Dermis microvascular lymphatic vessel endothelial cell (primary cell): Measurements from ENCODE around the gene NOC2L. TPM values are rescaled to one million over a fixed set of nuclear protein-coding genes. Genes with fewer than 3 reads are reported as not detected.
A peak's percentile ranks its signal among the peaks of the same experiment; 100 is the strongest.
"Not testable (repeated sequence)": the region's sequence is repeated elsewhere in the genome, so short reads cannot be mapped to it uniquely, and the experiment has no call there.

Experiments
- DNase-seq, 2 donors: peaks; one replicate each; pipeline versions ENCODE4 v3.0.0 to v3.0.0-alpha.2; 2010; ENCODE audit warnings: low read depth in 2 of 2
- total RNA-seq: library from RNA; depleted of rRNA; stranded (reverse); fragments of >200 nt; gene quantifications from 2 replicates; pipeline ENCODE4 v1.2.1, GENCODE V29; 2014

Gene NOC2L
- total RNA-seq, 1 donor from 2014 or later: 67.9 TPM

DNA sequence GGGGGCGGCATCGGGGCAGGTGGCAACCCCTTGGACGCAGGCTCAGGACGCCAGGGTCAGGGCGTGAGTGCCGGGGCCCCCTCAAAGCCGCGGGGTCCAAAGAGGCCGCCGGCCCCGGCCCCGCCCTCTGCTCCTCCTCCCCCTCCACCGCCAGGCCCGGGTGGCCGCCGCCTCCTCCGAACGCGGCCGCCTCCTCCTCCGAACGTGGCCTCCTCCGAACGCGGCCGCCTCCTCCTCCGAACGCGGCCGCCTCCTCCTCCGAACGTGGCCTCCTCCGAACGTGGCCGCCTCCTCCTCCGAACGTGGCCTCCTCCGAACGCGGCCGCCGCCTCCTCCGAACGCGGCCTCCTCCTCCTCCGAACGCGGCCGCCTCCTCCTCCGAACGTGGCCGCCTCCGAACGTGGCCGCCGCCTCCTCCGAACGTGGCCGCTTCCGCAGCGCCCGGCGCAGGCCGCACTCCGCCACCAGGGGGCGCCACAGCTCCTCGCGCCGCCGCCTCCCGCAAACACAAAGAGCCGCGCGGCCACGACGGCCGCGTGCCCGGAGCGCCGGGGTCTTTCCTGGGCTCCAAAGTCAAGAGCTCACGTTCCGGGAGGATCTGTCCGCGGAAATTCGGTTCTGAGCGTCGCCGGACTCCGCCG lies 54.6 kb downstream of the NOC2L start:
- DNase-seq: peak in 1 of 2 donors; percentile 59

DNA sequence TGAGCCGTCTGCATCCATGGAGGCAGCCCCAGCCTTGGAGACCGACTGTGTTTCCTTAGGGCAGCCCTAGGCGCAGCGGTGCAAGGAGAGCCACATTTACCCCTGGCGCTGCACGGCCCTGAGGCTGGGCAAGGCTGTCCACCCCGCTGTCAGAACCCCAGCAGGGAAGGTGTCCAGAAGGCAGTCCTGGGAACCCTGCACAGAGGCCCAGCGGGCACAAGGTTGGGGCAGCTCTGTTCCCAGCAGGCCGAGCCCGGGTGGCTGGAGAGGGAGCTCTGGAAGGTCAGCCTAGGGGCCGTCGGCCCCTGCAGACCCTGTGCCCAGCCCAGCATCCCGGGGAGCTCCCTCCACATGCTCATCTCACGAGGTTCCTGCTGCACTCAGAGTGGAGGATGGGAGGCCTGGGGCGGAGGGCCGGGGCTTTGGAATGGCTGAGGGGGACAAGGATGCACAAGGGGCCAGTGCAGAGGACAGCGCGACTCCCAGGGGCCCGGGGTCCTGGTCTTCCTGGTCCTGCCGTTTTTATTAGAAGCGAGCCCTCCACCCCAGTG lies 55.3 kb downstream of the NOC2L start:
- DNase-seq: no peak

DNA sequence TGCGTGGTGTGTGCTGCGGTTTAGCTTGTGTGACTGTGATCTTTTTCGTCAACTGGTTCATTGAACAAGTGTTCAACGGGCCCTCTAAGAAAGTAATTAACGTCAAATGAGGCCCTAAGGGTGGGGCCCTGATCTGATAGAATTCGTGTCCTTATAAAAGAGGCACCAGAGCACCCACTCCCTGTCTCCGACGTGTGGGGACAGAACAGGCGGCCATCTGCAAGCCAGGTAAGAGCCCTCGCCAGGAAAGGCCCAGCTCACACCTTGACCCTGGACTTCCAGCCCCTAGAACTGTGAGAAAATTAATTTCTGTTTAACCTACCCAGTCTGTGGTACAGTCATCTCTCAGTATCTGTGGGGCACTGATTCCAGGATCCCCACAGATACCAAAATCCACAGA lies 55.8 kb downstream of the NOC2L start:
- no peak for DNase-seq

DNA sequence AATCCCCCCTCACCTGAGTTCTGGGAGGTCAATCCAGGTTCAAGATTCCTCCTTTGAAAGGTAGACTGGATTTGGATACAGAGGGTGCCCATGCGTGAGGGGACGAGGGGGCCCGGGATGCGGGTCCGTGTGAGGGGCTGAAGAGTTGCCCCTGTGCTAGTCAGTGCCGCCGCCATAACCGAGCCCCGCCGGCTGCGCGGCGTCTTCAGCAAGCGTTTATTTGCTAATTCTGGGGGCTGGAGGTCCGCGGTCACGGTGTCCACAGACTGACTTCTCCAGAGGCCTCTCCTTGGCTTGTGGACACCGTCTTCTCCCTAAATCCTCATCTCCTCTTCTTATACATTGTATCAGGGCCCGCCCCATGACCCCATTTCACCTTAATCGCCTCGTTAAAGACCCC lies 56.3 kb downstream of the NOC2L start:
- DNase-seq: no peak

DNA sequence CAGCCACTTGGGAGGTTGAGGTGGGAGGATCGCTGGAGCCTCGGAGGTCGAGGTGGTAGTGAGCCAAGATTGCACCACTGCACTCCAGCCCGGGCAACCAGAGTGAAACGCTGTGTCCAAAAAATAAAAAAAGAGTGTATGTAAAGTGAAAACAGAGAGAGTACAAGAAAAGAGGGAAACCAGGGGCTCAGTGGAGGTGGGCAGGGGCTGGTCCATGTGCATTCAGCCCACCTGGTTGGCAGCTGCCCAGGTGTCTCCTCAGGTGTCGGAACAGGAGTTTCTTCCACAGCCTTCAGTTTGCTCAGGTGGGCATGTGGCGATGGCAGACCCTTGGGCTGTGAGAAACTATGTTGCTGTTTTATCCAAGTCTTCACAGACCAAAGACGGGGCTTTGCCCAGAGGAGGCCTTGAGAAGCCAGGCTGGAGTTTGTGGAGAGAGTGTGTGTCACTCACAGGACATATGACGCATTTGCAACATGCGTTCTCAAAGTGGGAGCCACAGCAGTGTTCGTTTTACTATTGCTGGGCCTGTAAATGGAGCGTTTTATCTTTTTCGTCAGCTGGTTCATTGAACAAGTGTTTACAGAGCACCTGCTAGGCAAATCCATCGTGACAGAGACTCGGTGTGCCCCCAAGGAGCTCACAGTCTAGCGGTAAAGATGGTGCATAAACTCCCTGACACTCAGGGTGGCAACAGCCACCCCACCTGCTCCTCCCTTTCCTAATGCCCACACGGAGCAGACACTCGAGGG lies 57.8 kb downstream of the NOC2L start:
- DNase-seq: no peak

DNA sequence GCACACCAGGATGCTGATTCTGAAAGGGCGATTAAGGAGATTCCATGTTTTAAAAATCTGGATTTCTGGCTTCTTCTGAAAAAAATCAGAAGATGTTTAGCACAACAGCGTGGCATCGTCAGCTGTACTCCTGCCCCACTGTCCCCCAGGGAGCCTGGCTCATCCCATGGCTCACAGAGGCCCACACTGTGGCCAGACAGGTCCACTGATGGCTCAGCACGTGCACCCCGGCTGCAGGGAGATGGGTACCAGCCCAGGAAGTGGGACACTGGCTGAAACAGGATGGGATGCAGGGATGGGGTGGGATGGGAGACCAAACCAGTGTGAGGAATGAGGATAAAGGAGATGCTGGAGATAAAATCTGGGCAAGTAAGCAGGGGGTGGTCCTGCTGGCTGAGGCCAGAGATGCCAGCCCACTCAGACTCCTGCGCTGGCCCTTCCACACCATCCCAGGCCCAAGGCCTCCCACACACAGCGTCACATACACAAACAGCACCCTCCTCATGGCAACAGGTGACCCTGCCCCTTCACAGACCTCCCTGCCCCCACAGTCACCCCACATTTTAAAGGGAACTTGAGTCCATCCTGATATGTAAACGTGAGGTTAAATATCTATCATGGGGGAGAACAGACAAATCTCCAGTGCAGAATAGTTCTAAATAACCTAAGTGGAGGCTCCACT lies 59.3 kb downstream of the NOC2L start:
- DNase-seq: no peak

DNA sequence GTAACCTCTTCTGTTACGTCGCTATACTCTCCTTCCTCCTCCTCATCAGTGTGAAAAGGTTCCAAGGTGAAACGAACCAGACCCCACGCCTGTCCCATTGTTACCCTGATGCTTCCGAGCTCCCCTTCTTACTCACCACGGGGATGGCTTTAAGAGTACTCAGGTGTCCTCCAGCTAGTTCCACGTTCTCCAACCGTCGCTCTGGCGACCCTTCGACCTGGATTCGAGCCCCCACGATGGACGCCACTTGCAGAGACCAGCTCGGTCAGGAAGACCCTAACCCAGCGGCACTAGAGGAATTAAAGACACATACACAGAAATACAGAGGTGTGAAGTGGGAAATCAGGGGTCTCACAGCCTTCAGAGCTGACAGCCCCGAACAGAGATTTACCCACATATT lies 61.1 kb downstream of the NOC2L start:
- DNase-seq: not testable (repeated sequence)

DNA sequence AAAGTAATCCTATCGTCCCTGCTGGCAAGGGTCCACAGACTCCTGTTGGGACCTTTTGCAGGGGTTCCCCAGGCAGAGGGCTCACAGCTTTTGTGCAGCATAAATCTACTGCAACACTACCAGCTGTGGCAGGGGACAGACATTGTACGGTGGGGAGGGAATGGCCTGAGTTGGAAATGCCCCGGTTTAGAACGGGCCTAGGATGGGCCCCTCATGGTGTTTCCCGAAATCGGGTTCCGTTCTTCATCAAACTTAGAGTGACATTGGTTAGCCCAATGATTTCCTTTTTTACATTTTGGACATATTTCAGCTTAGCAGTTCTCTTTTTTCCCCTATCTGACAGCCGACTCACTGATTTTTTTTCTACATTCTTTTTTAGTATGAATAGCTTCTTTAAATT lies 61.8 kb downstream of the NOC2L start:
- DNase-seq: no peak

Other genes starting within 250 kb of the NOC2L start
- gene SAMD11, start 35.3 kb downstream of the NOC2L start, total RNA-seq: under 0.01 and 0.13 TPM in 2 replicates
- gene KLHL17, start 1.3 kb upstream of the NOC2L start, total RNA-seq: 2.6 and 5.2 TPM in 2 replicates
- 0.38 and 0.51 TPM in 2 replicates for gene PLEKHN1, start 7.2 kb upstream of the NOC2L start, total RNA-seq
- not detected in 2 replicates for gene PERM1, start 22.8 kb upstream of the NOC2L start, total RNA-seq
- 29.0 and 54.1 TPM in 2 replicates for gene HES4, start 40.8 kb upstream of the NOC2L start, total RNA-seq
- 92.3 and 112 TPM in 2 replicates for gene ISG15, start 54.2 kb upstream of the NOC2L start, total RNA-seq
- gene AGRN, start 60.9 kb upstream of the NOC2L start, total RNA-seq: 49.3 and 77.5 TPM in 2 replicates
- under 0.01 TPM in 1 of 2 replicates, not detected in the other for gene RNF223, start 115.0 kb upstream of the NOC2L start, total RNA-seq
- gene C1orf159, start 156.8 kb upstream of the NOC2L start, total RNA-seq: 5.0 and 9.1 TPM in 2 replicates
- not detected in 2 replicates for gene TTLL10, start 214.6 kb upstream of the NOC2L start, total RNA-seq
- gene TNFRSF18, start 247.3 kb upstream of the NOC2L start, total RNA-seq: 0.26 and 0.51 TPM in 2 replicates